H1 (cell line): ENCODE data around the gene ZNF391. TPM values are rescaled to one million over a fixed set of nuclear protein-coding genes. Genes with fewer than 3 reads are reported as not detected.
"Not testable (repeated sequence)": the region's sequence is repeated elsewhere in the genome, so short reads cannot be mapped to it uniquely, and the experiment has no call there.

ENCODE experiments used
- CTCF ChIA-PET: fragments of 300-600 bp; sonication (Branson Sonifier 250); formaldehyde crosslinking; loops from one replicate; lab custom pipeline; 2021; ENCODE audit not compliant: partially characterized antibody; lab: Charles Lee
- POLR2A ChIA-PET: fragments of 300-600 bp; sonication (Branson Sonifier 250); formaldehyde crosslinking; loops from one replicate; lab custom pipeline; 2021; ENCODE audit warnings: inconsistent platforms; ENCODE audit not compliant: partially characterized antibody; lab: Charles Lee
- DNase-seq, 2 experiments: peaks; one replicate each; pipeline versions ENCODE4 v3.0.0 to v3.0.0-alpha.2; 2010 to 2022; ENCODE audit warnings: low spot score in 2 of 2, low read depth in 1 of 2, mixed read lengths in 1 of 2
- FAIRE-seq: peaks from 2 replicates; lab custom pipeline; 2011; peaks lifted over from hg19 to GRCh38; lab: Jason Lieb, UNC
- H2AFZ ChIP-seq: 2 replicates; pipeline ENCODE4 v1.8.1; 2012; ENCODE audit warnings: low read length, inconsistent platforms
- H2AK5ac ChIP-seq: 2 replicates; pipeline ENCODE4 v1.6.1; 2013; ENCODE audit warnings: low read depth, low read length
- H2BK120ac ChIP-seq: replicated peaks from 2 replicates; pipeline ENCODE3; 2013; ENCODE audit warnings: low read depth, low read length, inconsistent platforms
- H2BK12ac ChIP-seq: 2 replicates; pipeline ENCODE4 v1.6.1; 2013; ENCODE audit warnings: low read depth, low read length
- H2BK15ac ChIP-seq: 2 replicates; pipeline ENCODE4 v1.6.1; 2013; ENCODE audit warnings: low read length
- H2BK20ac ChIP-seq: 2 replicates; pipeline ENCODE4 v1.6.1; 2013; ENCODE audit warnings: low read length
- H2BK5ac ChIP-seq: 2 replicates; pipeline ENCODE4 v1.6.1; 2013; ENCODE audit warnings: low read depth, low read length
- H3K14ac ChIP-seq: 2 replicates; pipeline ENCODE4 v1.6.1; 2013; ENCODE audit warnings: inconsistent platforms; ENCODE audit not compliant: insufficient read length
- H3K18ac ChIP-seq: 2 replicates; pipeline ENCODE4 v1.6.1; 2013; ENCODE audit warnings: low read length; ENCODE audit errors: extremely low read depth
- H3K23ac ChIP-seq: 2 replicates; pipeline ENCODE4 v1.6.1; 2013; ENCODE audit warnings: inconsistent platforms; ENCODE audit not compliant: insufficient read length
- H3K23me2 ChIP-seq: 2 replicates; pipeline ENCODE4 v1.6.1; 2013; ENCODE audit warnings: low read depth, low read length
- H3K27ac ChIP-seq: 2 replicates; pipeline ENCODE4 v1.6.1; 2011; ENCODE audit warnings: low read depth, low read length, inconsistent platforms
- H3K27me3 ChIP-seq, 4 experiments: replicated peaks in 1 of 4; 1 replicate in 1 of 4; 2 replicates in 3 of 4; pipeline versions ENCODE4 v1.6.1 to v1.8.1; 2011 to 2013; ENCODE audit warnings: low read length in 3 of 4, mild to moderate bottlenecking in 3 of 4, inconsistent platforms in 2 of 4, mixed read lengths in 2 of 4, moderate library complexity in 1 of 4; ENCODE audit not compliant: control insufficient read depth in 3 of 4, insufficient read depth in 3 of 4; ENCODE audit errors: extremely low read depth in 1 of 4
- H3K36me3 ChIP-seq, 4 experiments: 2 replicates each; pipeline versions ENCODE4 v1.6.1 to v1.8.1; 2011 to 2013; ENCODE audit warnings: mild to moderate bottlenecking in 4 of 4, low read length in 3 of 4, moderate library complexity in 2 of 4, control low read depth in 1 of 4, inconsistent platforms in 1 of 4; ENCODE audit not compliant: insufficient read depth in 4 of 4, control insufficient read depth in 2 of 4
- H3K4ac ChIP-seq: replicated peaks from 2 replicates; pipeline ENCODE3; 2013; ENCODE audit warnings: low read length, low read depth, mixed read lengths, inconsistent platforms; ENCODE audit not compliant: insufficient read length
- H3K4me1 ChIP-seq, 4 experiments: replicated peaks in 1 of 4; 1 replicate in 1 of 4; 2 replicates in 3 of 4; pipeline versions ENCODE4 v1.6.1 to v1.8.1; 2011 to 2013; ENCODE audit warnings: low read length in 3 of 4, inconsistent platforms in 2 of 4, mixed read lengths in 1 of 4; ENCODE audit not compliant: insufficient read depth in 4 of 4, control insufficient read depth in 3 of 4
- H3K4me2 ChIP-seq, 2 experiments: 2 replicates each; pipeline versions ENCODE4 v1.6.1 to v1.8.1; 2011 to 2013; ENCODE audit warnings: low read depth in 2 of 2, low read length in 2 of 2, control low read depth in 1 of 2, inconsistent platforms in 1 of 2, mild to moderate bottlenecking in 1 of 2; ENCODE audit not compliant: insufficient read depth in 1 of 2
- H3K4me3 ChIP-seq, 4 experiments: fragments of 200-600, 300-600 bp in 1 of 4; sonication (generic), shearing (Covaris generic), sonication (Bioruptor Twin) in 1 of 4; 2 replicates each; pipeline versions ENCODE4 v1.5.1 to v1.8.1; 2011 to 2016; ENCODE audit warnings: low read length in 4 of 4, low read depth in 3 of 4, control low read depth in 2 of 4, inconsistent platforms in 2 of 4, mild to moderate bottlenecking in 2 of 4, mixed read lengths in 1 of 4, moderate library complexity in 1 of 4; ENCODE audit not compliant: insufficient read depth in 2 of 4; ENCODE audit errors: extremely low read depth in 1 of 4
- H3K56ac ChIP-seq: replicated peaks from 2 replicates; pipeline ENCODE3; 2013; ENCODE audit warnings: low read depth, mild to moderate bottlenecking, mixed read lengths, low read length, inconsistent platforms; ENCODE audit not compliant: insufficient read length
- H3K79me1 ChIP-seq: 2 replicates; pipeline ENCODE4 v1.6.1; 2013; ENCODE audit warnings: low read depth, low read length, control low read depth
- H3K79me2 ChIP-seq, 2 experiments: 2 replicates each; pipeline versions ENCODE4 v1.6.1 to v1.8.1; 2012 to 2013; ENCODE audit warnings: low read length in 2 of 2, mild to moderate bottlenecking in 2 of 2, inconsistent platforms in 1 of 2; ENCODE audit not compliant: insufficient read depth in 2 of 2, control insufficient read depth in 1 of 2
- H3K9ac ChIP-seq, 4 experiments: replicated peaks in 1 of 4; 1 replicate in 1 of 4; 2 replicates in 3 of 4; pipeline versions ENCODE4 v1.6.1 to v1.8.1; 2011 to 2013; ENCODE audit warnings: low read depth in 3 of 4, low read length in 3 of 4, control low read depth in 2 of 4, mild to moderate bottlenecking in 2 of 4, moderate library complexity in 2 of 4, inconsistent platforms in 1 of 4; ENCODE audit errors: extremely low read depth in 1 of 4
- H3K9me3 ChIP-seq, 2 experiments: 2 replicates each; pipeline versions ENCODE4 v1.6.1 to v1.8.1; 2012 to 2013; ENCODE audit warnings: mild to moderate bottlenecking in 2 of 2, moderate library complexity in 2 of 2, control low read depth in 1 of 2, inconsistent platforms in 1 of 2, low read depth in 1 of 2, low read length in 1 of 2, mixed read lengths in 1 of 2; ENCODE audit not compliant: insufficient read depth in 2 of 2
- H4K20me1 ChIP-seq, 2 experiments: replicated peaks in 1 of 2; 2 replicates each; pipeline versions ENCODE3 to v1.8.1; 2011 to 2013; ENCODE audit warnings: inconsistent platforms in 2 of 2, low read length in 2 of 2, mild to moderate bottlenecking in 1 of 2; ENCODE audit not compliant: insufficient read depth in 2 of 2, control insufficient read depth in 1 of 2
- H4K5ac ChIP-seq: 2 replicates; pipeline ENCODE4 v1.6.1; 2013; ENCODE audit warnings: low read length, low read depth, mixed read lengths, inconsistent platforms; ENCODE audit not compliant: insufficient read length
- H4K8ac ChIP-seq: 2 replicates; pipeline ENCODE4 v1.8.0; 2013; ENCODE audit warnings: mild to moderate bottlenecking, moderate library complexity, low read length, inconsistent platforms; ENCODE audit not compliant: insufficient read depth; ENCODE audit errors: extremely low read depth
- H4K91ac ChIP-seq: replicated peaks from 2 replicates; pipeline ENCODE3; 2013; ENCODE audit warnings: low read length, mixed read lengths, inconsistent platforms; ENCODE audit not compliant: insufficient read length
- EGR1 ChIP-seq: IDR thresholded peaks from 2 replicates; pipeline ENCODE4 v1.6.1; 2011; ENCODE audit warnings: low read depth, low read length, borderline replicate concordance
- HDAC2 ChIP-seq, 2 experiments: fragments of 300-600 bp in 1 of 2; sonication (generic) in 1 of 2; IDR thresholded peaks; 2 replicates each; pipeline ENCODE4 v1.6.1; 2011 to 2012; ENCODE audit warnings: low read depth in 2 of 2, low read length in 2 of 2, mild to moderate bottlenecking in 2 of 2, moderate library complexity in 2 of 2, borderline replicate concordance in 1 of 2, inconsistent platforms in 1 of 2
- RAD21 ChIP-seq, 2 experiments: IDR thresholded peaks in 1 of 2; conservative IDR thresholded peaks in 1 of 2; 2 replicates each; pipeline ENCODE4 v1.6.1; 2011; ENCODE audit warnings: low read depth in 2 of 2, low read length in 2 of 2, improper control_type of control experiment in 1 of 2, inconsistent platforms in 1 of 2, mild to moderate bottlenecking in 1 of 2, moderate library complexity in 1 of 2
- RNF2 ChIP-seq: fragments of 200-900, 300-1000 bp; sonication (generic); IDR thresholded peaks from 2 replicates; pipeline ENCODE4 v1.7.1; 2016; ENCODE audit warnings: borderline replicate concordance, low read depth, mild to moderate bottlenecking, antibody characterized with exemption, low read length; ENCODE audit not compliant: poor library complexity, severe bottlenecking; ENCODE audit errors: missing control alignments
- WGBS, 2 experiments: shearing (Covaris generic) in 1 of 2; methylation state at CpG; one replicate each; pipeline versions ENCODE4 v1.1.6 to v1.1.7; 2013 to 2015; ENCODE audit warnings: low lambda C conversion rate in 2 of 2, mixed read lengths in 2 of 2, inconsistent platforms in 1 of 2, low coverage in 1 of 2, missing lambda C conversion rate in 1 of 2; ENCODE audit not compliant: insufficient replicate concordance in 2 of 2, insufficient coverage in 1 of 2, insufficient read length in 1 of 2; ENCODE audit errors: extremely low coverage in 1 of 2, missing lambda C conversion rate in 1 of 2; 5-methylcytosine and 5-hydroxymethylcytosine counted together
- polyA plus RNA-seq, 7 experiments: library from polyadenylated mRNA; depleted of rRNA in 3 of 7; stranded (reverse) in 5 of 7; unstranded in 2 of 7; fragments of >200 nt in 5 of 7; fragments of 200-250 nt in 2 of 7; gene quantifications; 1 replicate in 5 of 7; 2 replicates in 1 of 7; 4 replicates in 1 of 7; pipeline versions ENCODE4 v1.2.1 to v1.2.3, GENCODE V29; 2011 to 2013; ENCODE audit warnings: missing spikeins in 2 of 7, mixed read lengths in 2 of 7
- total RNA-seq: library from RNA; stranded (reverse); fragmentation: NEBNext Ultra II Directional; extraction: Animal tissue kit (Norgen Biotek cat#: 25700); gene quantifications from 2 replicates; pipeline ENCODE4 v1.2.1, GENCODE V29; 2021

The ZNF391 gene
- total and polyA plus RNA-seq, 2 of the 8 experiments (the other 6 are each of a cell fraction or from before 2014, with no cell fraction given): 4.8 to 13.0 TPM

DNA sequence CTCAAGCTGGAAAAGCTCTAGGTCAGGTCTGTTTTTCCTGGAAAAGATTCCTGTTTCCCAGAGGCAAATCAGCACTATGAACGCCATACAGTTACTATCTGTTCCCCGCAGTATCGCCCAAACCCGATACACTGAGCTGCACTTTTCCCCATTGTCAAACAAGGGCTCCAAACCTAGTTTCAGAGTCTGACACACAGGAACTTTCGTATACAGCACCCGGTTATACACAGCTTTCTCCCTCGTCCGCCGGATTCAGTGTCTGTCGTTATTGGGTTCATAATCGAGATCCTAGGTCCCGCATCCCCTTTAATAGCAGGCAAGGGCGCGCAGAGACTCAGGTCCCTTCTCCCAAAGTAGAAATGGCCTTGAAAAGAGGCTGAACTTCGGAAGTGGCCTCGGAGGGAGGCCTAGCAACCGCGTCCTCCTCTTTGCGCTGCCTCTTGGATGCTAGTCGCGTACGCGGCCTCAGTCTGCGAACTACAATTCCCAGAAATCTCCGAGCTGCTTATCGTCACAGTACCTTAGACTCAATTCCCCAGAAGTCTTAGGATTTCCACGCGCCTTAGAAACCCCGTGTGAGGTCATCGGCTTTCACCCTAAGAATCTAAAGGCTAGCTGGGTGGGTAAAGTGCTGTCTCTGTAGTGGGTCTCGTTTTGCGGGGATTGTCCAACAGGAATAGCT is 34.2 kb downstream of the ZNF391 start (continued):
- no peak for TF ChIP-seq HDAC2 (IDR thresholded peaks at IDR 0.05; ENCODE audit: borderline replicate concordance in 1 of 2, low read depth in 2 of 2, low read length in 2 of 2)
- no peak for TF ChIP-seq RAD21 (IDR thresholded peaks at IDR 0.05 in 1 of 2, conservative IDR thresholded peaks at IDR 0.05 in 1 of 2; ENCODE audit: low read depth in 2 of 2, low read length in 2 of 2)
- no peak for TF ChIP-seq EGR1
- no peak for TF ChIP-seq RNF2

DNA sequence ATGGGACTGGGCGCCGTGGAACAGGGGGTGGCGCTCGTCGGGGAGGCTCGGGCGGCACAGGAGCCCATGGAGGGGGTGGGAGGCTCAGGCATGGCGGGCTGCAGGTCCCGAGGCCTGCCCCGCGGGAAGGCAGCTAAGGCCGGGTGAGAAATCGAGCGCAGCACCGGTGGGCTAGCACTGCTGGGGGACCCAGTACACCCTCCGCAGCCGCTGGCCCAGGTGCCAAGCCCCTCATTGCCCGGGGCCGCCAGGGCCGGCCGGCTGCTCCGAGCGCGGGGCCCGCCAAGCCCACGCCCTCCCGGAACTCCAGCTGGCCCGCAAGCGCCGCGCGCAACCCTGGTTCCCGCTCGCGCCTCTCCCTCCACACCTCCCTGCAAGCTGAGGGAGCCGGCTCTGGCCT is 36.3 kb downstream of the ZNF391 start:
- H2BK15ac ChIP-seq, H2AFZ ChIP-seq, H3K23me2 ChIP-seq, H2BK120ac ChIP-seq, CTCF ChIA-PET, H3K79me1 ChIP-seq, H3K27me3 ChIP-seq, H3K4me2 ChIP-seq, H3K9me3 ChIP-seq, H2BK20ac ChIP-seq, H3K4ac ChIP-seq, POLR2A ChIA-PET, H3K27ac ChIP-seq, H4K91ac ChIP-seq, H3K4me3 ChIP-seq, H4K8ac ChIP-seq, H3K14ac ChIP-seq, H2BK5ac ChIP-seq, H3K4me1 ChIP-seq, H3K79me2 ChIP-seq, H3K56ac ChIP-seq, H3K18ac ChIP-seq, H3K23ac ChIP-seq, FAIRE-seq, H4K20me1 ChIP-seq, H3K36me3 ChIP-seq, DNase-seq, H3K9ac ChIP-seq, H4K5ac ChIP-seq, H2AK5ac ChIP-seq, H2BK12ac ChIP-seq: not testable (repeated sequence)
- WGBS, 2 experiments: 90% methylated on average over 19 of the region's 36 CpGs; no CpG with 5 or more reads in 1 of the 2 experiments
